ENCODE data around the gene TRAPPC12. TPM values are rescaled to one million over a fixed set of nuclear protein-coding genes. Genes with fewer than 3 reads are reported as not detected.

Gene TRAPPC12
- total and polyA plus RNA-seq, 3 experiments from 2014 or later: 37.1 to 76.5 (median 74.1) TPM

DNA sequence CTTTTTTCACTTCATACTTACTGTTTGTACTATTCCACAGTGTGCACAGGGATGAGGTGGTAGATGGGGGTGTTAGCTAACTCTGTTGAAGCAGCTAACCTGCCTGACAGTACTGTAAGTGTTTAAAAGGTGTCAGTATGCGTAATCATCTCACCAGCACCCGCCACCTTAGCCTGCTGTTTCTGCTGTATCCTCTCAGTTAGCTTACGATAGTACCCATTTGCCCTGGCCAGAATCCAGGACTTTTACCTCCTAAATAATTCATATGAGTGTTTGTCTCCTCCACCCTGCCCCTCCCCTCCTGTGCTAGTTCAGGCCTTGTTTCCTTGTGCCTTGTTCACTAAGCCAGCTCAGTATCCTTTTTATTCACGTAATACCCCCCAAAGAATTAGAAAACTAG, 34.2 kb downstream of the TRAPPC12 start:
- Histone ChIP-seq H3K9me3 (ENCODE audit: low read length) (no peaks in the 10 kb centered on the region), H3K27ac (ENCODE audit: low read depth, low read length) (no peak overlapping the region), H3K4me1 (ENCODE audit: insufficient read depth, low read length) (no peaks in the 10 kb centered on the region), H3K36me3 (ENCODE audit: insufficient read depth, low read length) (peaks cover 3% of the 10 kb centered on the region), H3K4me3 (ENCODE audit: low read length) (no peak overlapping the region), H3K27me3 (ENCODE audit: insufficient read depth, low read length, poor library complexity, severe bottlenecking) (no peaks in the 10 kb centered on the region)
- peaks cover 0 to 61% (median 7%) of the 10 kb centered on the region in 3 donors for H3K36me3 Mint-ChIP-seq
- POLR2A ChIA-PET: interaction anchor here (0.8 kb wide), 1 partner anchor 36 kb away, joined by 3 read pairs; the partner anchor contains the start of gene EIPR1
- H3K27ac Mint-ChIP-seq: peak overlapping the region in 3 of 8 donors; percentile 30 to 73 (median 52)
- no peak overlapping the region for H3K4me3 Mint-ChIP-seq
- no peak for DNase-seq
- CTCF ChIA-PET: interaction anchor here (1.8 to 2.3 kb wide), 2 partner anchors 9 to 10 kb away, joined by 4 to 11 read pairs; no protein-coding TSS in a partner anchor
- H3K9me3 Mint-ChIP-seq: no peaks in the 10 kb centered on the region
- H3K4me1 Mint-ChIP-seq: peaks cover 26 to 48% (median 41%) of the 10 kb centered on the region in 3 donors
- H3K27me3 Mint-ChIP-seq: no peaks in the 10 kb centered on the region

GRCh38 chr2:3414133-3414860, 34.8 kb downstream of the TRAPPC12 start:
- H3K27me3 Mint-ChIP-seq: no peaks in the 10 kb centered on the region
- Histone ChIP-seq H3K4me3 (ENCODE audit: low read length) (no peak overlapping the region), H3K36me3 (ENCODE audit: insufficient read depth, low read length) (peaks cover 3% of the 10 kb centered on the region), H3K27me3 (ENCODE audit: insufficient read depth, low read length, poor library complexity, severe bottlenecking) (no peaks in the 10 kb centered on the region), H3K4me1 (ENCODE audit: insufficient read depth, low read length) (no peaks in the 10 kb centered on the region), H3K9me3 (ENCODE audit: low read length) (no peaks in the 10 kb centered on the region), H3K27ac (ENCODE audit: low read depth, low read length) (no peak overlapping the region)
- no peak overlapping the region for H3K4me3 Mint-ChIP-seq
- peaks cover 0 to 62% (median 7%) of the 10 kb centered on the region in 3 donors for H3K36me3 Mint-ChIP-seq
- peak overlapping the region in 2 of 8 donors; percentile 51 to 91 for H3K27ac Mint-ChIP-seq
- no peaks in the 10 kb centered on the region for H3K9me3 Mint-ChIP-seq
- DNase-seq: no peak
- CTCF ChIA-PET: interaction anchor here (1.8 to 2.3 kb wide), 2 partner anchors 8 to 10 kb away, joined by 4 to 11 read pairs; no protein-coding TSS in a partner anchor
- H3K4me1 Mint-ChIP-seq: peaks cover 21 to 48% (median 36%) of the 10 kb centered on the region in 3 donors
- POLR2A ChIA-PET: interaction anchor here (0.8 kb wide), 1 partner anchor 37 kb away, joined by 3 read pairs; the partner anchor contains the start of gene EIPR1

DNA sequence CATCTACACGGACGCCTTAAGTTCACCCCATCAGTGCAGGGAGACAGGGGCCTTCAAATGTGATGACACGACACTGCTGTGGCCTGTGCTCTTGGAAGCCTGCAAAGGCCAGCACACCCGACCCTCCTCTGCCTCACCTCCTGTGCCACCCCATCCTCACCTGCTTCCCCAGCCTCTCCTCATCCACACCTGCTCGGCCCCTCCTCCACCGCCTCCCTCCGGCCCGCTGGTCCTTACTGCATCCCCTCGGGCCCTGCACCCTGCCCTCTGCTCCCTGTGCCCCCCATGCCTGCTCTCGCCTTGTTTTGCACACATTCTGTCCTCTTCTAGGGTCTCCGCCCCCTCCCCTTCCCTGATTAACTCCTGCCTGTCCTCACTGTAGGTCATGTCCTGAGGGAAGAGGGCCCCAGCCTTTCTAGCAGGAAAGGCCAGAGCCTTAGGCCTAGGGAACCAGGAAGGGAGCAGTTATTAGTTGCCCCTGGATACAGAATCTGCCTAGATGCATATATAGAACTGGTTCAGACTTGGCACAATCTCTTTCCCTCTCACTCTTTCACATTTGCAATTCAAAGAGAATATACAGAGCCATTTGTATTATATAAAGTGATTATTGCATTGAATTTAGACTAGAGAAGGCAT, 39.4 kb downstream of the TRAPPC12 start:
- H3K4me3 ChIP-seq (ENCODE audit: low read length): no peak overlapping the region
- peaks cover 3 to 85% (median 14%) of the 10 kb centered on the region in 3 donors for H3K36me3 Mint-ChIP-seq
- H3K4me1 Mint-ChIP-seq: peaks cover 7 to 15% (median 9%) of the 10 kb centered on the region in 3 donors
- no peaks in the 10 kb centered on the region for H3K27me3 Mint-ChIP-seq
- peaks cover 6% of the 10 kb centered on the region for H3K36me3 ChIP-seq (ENCODE audit: insufficient read depth, low read length)
- no peaks in the 10 kb centered on the region for H3K9me3 ChIP-seq (ENCODE audit: low read length)
- H3K27ac Mint-ChIP-seq: peak overlapping the region in 2 of 8 donors; percentile 57 to 82
- H3K27ac ChIP-seq (ENCODE audit: low read depth, low read length): no peak overlapping the region
- CTCF ChIA-PET: no interaction called here
- DNase-seq: no peak
- no peaks in the 10 kb centered on the region for H3K27me3 ChIP-seq (ENCODE audit: insufficient read depth, low read length, poor library complexity, severe bottlenecking)
- no peak overlapping the region for H3K4me3 Mint-ChIP-seq
- H3K4me1 ChIP-seq (ENCODE audit: insufficient read depth, low read length): no peaks in the 10 kb centered on the region
- no peaks in the 10 kb centered on the region for H3K9me3 Mint-ChIP-seq
- POLR2A ChIA-PET: no interaction called here

DNA sequence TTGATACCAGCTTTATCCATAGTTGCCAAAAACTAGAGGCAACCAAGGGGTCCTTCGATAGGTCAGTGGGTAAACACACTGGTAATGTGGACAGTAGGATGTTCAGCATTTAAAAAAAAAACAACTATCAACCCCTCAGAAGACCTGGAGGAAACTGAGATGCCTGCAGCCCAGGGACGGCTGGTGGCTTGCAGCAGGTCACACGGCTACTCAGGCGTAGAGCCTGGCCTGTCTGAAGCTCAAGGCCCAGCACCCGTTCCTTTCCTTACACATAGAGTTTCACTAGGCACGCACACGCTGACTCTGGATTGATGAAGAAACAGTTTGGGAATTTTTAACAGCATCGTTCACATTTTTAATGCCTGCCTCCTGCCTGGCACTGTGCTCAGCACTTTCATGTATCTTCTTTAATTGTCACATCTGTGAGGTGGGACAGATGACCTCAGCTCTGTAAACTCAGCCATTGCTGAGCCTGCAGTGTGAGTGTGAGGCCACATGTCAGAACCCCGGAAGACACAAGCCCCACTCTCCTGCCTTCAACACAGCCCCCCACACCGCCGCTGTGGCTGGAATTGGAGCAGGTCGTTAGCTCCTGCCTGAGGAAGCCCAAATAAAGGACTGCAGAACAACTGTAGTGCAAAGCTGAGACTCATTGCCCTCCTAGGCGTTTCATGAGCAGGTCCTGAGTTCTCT, 40.7 kb downstream of the TRAPPC12 start:
- Histone ChIP-seq H3K9me3 (ENCODE audit: low read length) (no peaks in the 10 kb centered on the region), H3K4me3 (ENCODE audit: low read length) (no peak overlapping the region), H3K27ac (ENCODE audit: low read depth, low read length) (no peak overlapping the region), H3K36me3 (ENCODE audit: insufficient read depth, low read length) (peaks cover 19% of the 10 kb centered on the region), H3K27me3 (ENCODE audit: insufficient read depth, low read length, poor library complexity, severe bottlenecking) (no peaks in the 10 kb centered on the region), H3K4me1 (ENCODE audit: insufficient read depth, low read length) (no peaks in the 10 kb centered on the region)
- ChIA-PET POLR2A (no interaction called here), CTCF (no interaction called here)
- no peaks in the 10 kb centered on the region for H3K9me3 Mint-ChIP-seq
- H3K27ac Mint-ChIP-seq: no peak overlapping the region
- H3K27me3 Mint-ChIP-seq: no peaks in the 10 kb centered on the region
- DNase-seq: no peak
- peaks cover 5 to 13% (median 5%) of the 10 kb centered on the region in 3 donors for H3K4me1 Mint-ChIP-seq
- H3K36me3 Mint-ChIP-seq: peaks cover 3 to 85% (median 12%) of the 10 kb centered on the region in 3 donors
- no peak overlapping the region for H3K4me3 Mint-ChIP-seq

GRCh38 chr2:3420769-3421397, 41.4 kb downstream of the TRAPPC12 start:
- H3K27me3 Mint-ChIP-seq: no peaks in the 10 kb centered on the region
- DNase-seq: no peak
- Histone ChIP-seq H3K9me3 (ENCODE audit: low read length) (no peaks in the 10 kb centered on the region), H3K36me3 (ENCODE audit: insufficient read depth, low read length) (peaks cover 23% of the 10 kb centered on the region), H3K4me3 (ENCODE audit: low read length) (no peak overlapping the region), H3K4me1 (ENCODE audit: insufficient read depth, low read length) (no peaks in the 10 kb centered on the region), H3K27me3 (ENCODE audit: insufficient read depth, low read length, poor library complexity, severe bottlenecking) (no peaks in the 10 kb centered on the region), H3K27ac (ENCODE audit: low read depth, low read length) (no peak overlapping the region)
- peaks cover 5 to 12% (median 5%) of the 10 kb centered on the region in 3 donors for H3K4me1 Mint-ChIP-seq
- CTCF ChIA-PET: interaction anchor here (0.8 kb wide), 1 partner anchor 230 kb away, joined by 3 read pairs; no protein-coding TSS in a partner anchor
- no peaks in the 10 kb centered on the region for H3K9me3 Mint-ChIP-seq
- POLR2A ChIA-PET: no interaction called here
- H3K4me3 Mint-ChIP-seq: no peak overlapping the region
- no peak overlapping the region for H3K27ac Mint-ChIP-seq
- peaks cover 3 to 88% (median 12%) of the 10 kb centered on the region in 3 donors for H3K36me3 Mint-ChIP-seq

GRCh38 chr2:3421580-3421979, 42.1 kb downstream of the TRAPPC12 start:
- Histone ChIP-seq H3K4me1 (ENCODE audit: insufficient read depth, low read length) (no peaks in the 10 kb centered on the region), H3K27ac (ENCODE audit: low read depth, low read length) (no peak overlapping the region), H3K9me3 (ENCODE audit: low read length) (no peaks in the 10 kb centered on the region), H3K36me3 (ENCODE audit: insufficient read depth, low read length) (peaks cover 29% of the 10 kb centered on the region), H3K4me3 (ENCODE audit: low read length) (no peak overlapping the region), H3K27me3 (ENCODE audit: insufficient read depth, low read length, poor library complexity, severe bottlenecking) (no peaks in the 10 kb centered on the region)
- peaks cover 3 to 92% (median 12%) of the 10 kb centered on the region in 3 donors for H3K36me3 Mint-ChIP-seq
- DNase-seq: no peak
- H3K27ac Mint-ChIP-seq: peak overlapping the region in 1 of 8 donors; percentile 10
- no peak overlapping the region for H3K4me3 Mint-ChIP-seq
- H3K4me1 Mint-ChIP-seq: peaks cover 5 to 9% (median 5%) of the 10 kb centered on the region in 3 donors
- H3K9me3 Mint-ChIP-seq: no peaks in the 10 kb centered on the region
- no peaks in the 10 kb centered on the region for H3K27me3 Mint-ChIP-seq
- CTCF ChIA-PET: interaction anchor here (0.8 kb wide), 1 partner anchor 229 kb away, joined by 3 read pairs; no protein-coding TSS in a partner anchor
- POLR2A ChIA-PET: no interaction called here

- Histone ChIP-seq H3K4me1 (ENCODE audit: insufficient read depth, low read length) (no peaks in the 10 kb centered on the region), H3K27ac (ENCODE audit: low read depth, low read length) (no peak overlapping the region), H3K36me3 (ENCODE audit: insufficient read depth, low read length) (peaks cover 32% of the 10 kb centered on the region), H3K27me3 (ENCODE audit: insufficient read depth, low read length, poor library complexity, severe bottlenecking) (no peaks in the 10 kb centered on the region), H3K9me3 (ENCODE audit: low read length) (no peaks in the 10 kb centered on the region), H3K4me3 (ENCODE audit: low read length) (no peak overlapping the region)
- Mint-ChIP-seq H3K4me1 (peaks cover 3 to 5% (median 5%) of the 10 kb centered on the region in 3 donors), H3K9me3 (no peaks in the 10 kb centered on the region), H3K27me3 (no peaks in the 10 kb centered on the region), H3K36me3 (peaks cover 3 to 94% (median 10%) of the 10 kb centered on the region in 3 donors), H3K27ac (peak overlapping the region in 4 of 8 donors; percentile 2 to 27 (median 20)), H3K4me3 (no peak overlapping the region)
- ChIA-PET CTCF (interaction anchor here (0.7 to 3.7 kb wide), 11 partner anchors 8 to 234 kb away, joined by 3 to 61 read pairs (median 5); partner anchors contain the start of genes EIPR1 and TRAPPC12), POLR2A (no interaction called here)
- no peak for DNase-seq
Observed at GRCh38 chr2:3422161-3422779, 42.8 kb downstream of the TRAPPC12 start.
